HepG2 (cell line): ENCODE results near the gene ATP9A. TPM values are rescaled to one million over a fixed set of nuclear protein-coding genes. Genes with fewer than 3 reads are reported as not detected.

Experiments
- ATAC-seq: fragments of 200-7000 bp; cut with Tn5 transposase; 3 replicates; pipeline ENCODE4 v1.9.1; 2020; ENCODE audit warnings: mild to moderate bottlenecking, moderate library complexity
- BruUV-seq: library from RNA; stranded (reverse); fragments of 400-500 nt; replicated peaks from 2 replicates; lab custom pipeline; 2021; lab: Mats Ljungman, UMichigan
- CTCF ChIA-PET: fragments of 300-600 bp; formaldehyde crosslinking; extraction: SDS; loops from one replicate; lab custom pipeline; 2021; ENCODE audit warnings: low total read pairs, inconsistent platforms, low intra/inter-chr PET ratio; lab: Yijun Ruan, JAX
- POLR2A ChIA-PET: fragments of 350-600 bp; sonication (Branson Sonifier 250); formaldehyde crosslinking; loops from one replicate; lab custom pipeline; 2020; ENCODE audit warnings: antibody characterized with exemption, inconsistent platforms; lab: Yijun Ruan, JAX
- DNase-seq: peaks from one replicate; pipeline ENCODE4 v3.0.0-alpha.2; 2015; ENCODE audit warnings: low spot score
- FAIRE-seq: peaks from 3 replicates; lab custom pipeline; 2011; peaks lifted over from hg19 to GRCh38; lab: Jason Lieb, UNC
- H2AFZ ChIP-seq: one replicate; pipeline ENCODE4 v1.6.1; 2011; ENCODE audit warnings: low read length, inconsistent platforms
- H3K27ac ChIP-seq: fragments of 300-600 bp; 3 replicates; pipeline ENCODE4 v1.8.0; 2011; ENCODE audit warnings: mixed run types, mild to moderate bottlenecking, mixed read lengths, low read length, inconsistent platforms; ENCODE audit not compliant: insufficient read depth; ENCODE audit errors: extremely low read length
- H3K27me3 ChIP-seq, 2 experiments: fragments of 200-600 bp in 1 of 2; 2 replicates in 1 of 2; 3 replicates in 1 of 2; pipeline versions ENCODE4 v1.6.0 to v1.8.0; 2011; ENCODE audit warnings: low read length in 2 of 2, mild to moderate bottlenecking in 2 of 2, moderate library complexity in 2 of 2, inconsistent platforms in 1 of 2; ENCODE audit not compliant: insufficient read depth in 2 of 2, control insufficient read depth in 1 of 2
- H3K36me3 ChIP-seq, 2 experiments: fragments of 200-600 bp in 1 of 2; replicated peaks in 1 of 2; 2 replicates in 1 of 2; 3 replicates in 1 of 2; pipeline versions ENCODE4 v1.5.1 to v1.8.0; 2011; ENCODE audit warnings: low read length in 2 of 2, inconsistent platforms in 1 of 2; ENCODE audit not compliant: insufficient read depth in 2 of 2, control insufficient read depth in 1 of 2
- H3K4me1 ChIP-seq: 2 replicates; pipeline ENCODE4 v1.5.1; 2012; ENCODE audit warnings: low read length, inconsistent platforms; ENCODE audit not compliant: insufficient read depth
- H3K4me2 ChIP-seq: 2 replicates; pipeline ENCODE4 v1.6.0; 2011; ENCODE audit warnings: low read depth, low read length, inconsistent platforms
- H3K4me3 ChIP-seq, 3 experiments: fragments of 200-600 bp in 1 of 3; sonication (generic), shearing (Covaris generic) in 1 of 3; replicated peaks in 1 of 3; 2 replicates each; pipeline ENCODE4 v1.5.1; 2011 to 2016; ENCODE audit warnings: low read length in 3 of 3, inconsistent platforms in 2 of 3, low read depth in 2 of 3, mild to moderate bottlenecking in 2 of 3, control low read depth in 1 of 3, mixed read lengths in 1 of 3; ENCODE audit not compliant: insufficient read depth in 1 of 3
- H3K79me2 ChIP-seq: one replicate; pipeline ENCODE4 v1.6.1; 2011; ENCODE audit warnings: low read length, inconsistent platforms; ENCODE audit not compliant: insufficient read depth
- H3K9ac ChIP-seq: 2 replicates; pipeline ENCODE4 v1.6.0; 2011; ENCODE audit warnings: mild to moderate bottlenecking, low read depth, low read length, inconsistent platforms; ENCODE audit not compliant: insufficient read depth
- H3K9me3 ChIP-seq: 2 replicates; pipeline ENCODE4 v1.5.1; 2012; ENCODE audit warnings: mild to moderate bottlenecking, low read length
- H4K20me1 ChIP-seq: 2 replicates; pipeline ENCODE4 v1.6.0; 2011; ENCODE audit warnings: inconsistent platforms, mild to moderate bottlenecking, low read length, moderate library complexity; ENCODE audit not compliant: insufficient read depth
- EZH2 ChIP-seq: conservative IDR thresholded peaks from 2 replicates; pipeline ENCODE4 v1.6.1; 2012; ENCODE audit warnings: mild to moderate bottlenecking, low read depth, low read length, moderate library complexity
- RAD21 ChIP-seq: fragments of 450-650 bp; formaldehyde crosslinking; IDR thresholded peaks from 2 replicates; pipeline ENCODE4 v1.5.0; 2020; ENCODE audit warnings: mild to moderate bottlenecking
- TFDP1 ChIP-seq: IDR thresholded peaks from 2 replicates; pipeline ENCODE4 v1.6.1; 2016; ENCODE audit warnings: missing compliant biosample characterization, missing genetic modification reagents, borderline replicate concordance
- USF2 ChIP-seq, 2 experiments: sonication (generic) in 1 of 2; formaldehyde crosslinking in 1 of 2; IDR thresholded peaks; 2 replicates each; pipeline versions ENCODE4 v1.5.1 to v1.6.1; 2011 to 2020; ENCODE audit warnings: borderline replicate concordance in 1 of 2, low read depth in 1 of 2, low read length in 1 of 2, mild to moderate bottlenecking in 1 of 2, missing genetic modification reagents in 1 of 2, moderate library complexity in 1 of 2
- ZBTB2 ChIP-seq: sonication (generic); formaldehyde crosslinking; IDR thresholded peaks from 2 replicates; pipeline ENCODE4 v1.8.0; 2022; ENCODE audit warnings: low read depth, missing genetic modification reagents
- ZMYM4 ChIP-seq: sonication (generic); formaldehyde crosslinking; IDR thresholded peaks from 2 replicates; pipeline ENCODE4 v1.8.1; 2023; ENCODE audit warnings: mild to moderate bottlenecking, missing genetic modification reagents
- ZNF383 ChIP-seq: sonication (generic); formaldehyde crosslinking; IDR thresholded peaks from 2 replicates; pipeline ENCODE4 v1.4.0; 2020; ENCODE audit warnings: missing genetic modification reagents, mild to moderate bottlenecking, borderline replicate concordance
- ZNF512 ChIP-seq: sonication (generic); formaldehyde crosslinking; IDR thresholded peaks from 2 replicates; pipeline ENCODE4 v1.4.0; 2020; ENCODE audit warnings: mild to moderate bottlenecking, missing genetic modification reagents
- WGBS: methylation state at CpG from one replicate; pipeline ENCODE4 v1.1.6; 2017; ENCODE audit warnings: low lambda C conversion rate; 5-methylcytosine and 5-hydroxymethylcytosine counted together
- in situ Hi-C: cut with HindIII; loops from 2 replicates; pipeline ENCODE4 v1.10.0; 2017; ENCODE audit warnings: low pct_unique_long_range_greater_than_20kb; ENCODE audit not compliant: extremely low pct_ligation_motif_present
- intact Hi-C: fragments of 100-400 bp; cut with micrococcal nuclease; formaldehyde crosslinking; loops from one replicate; pipeline ENCODE4 v1.10.0; 2022; ENCODE audit not compliant: unreplicated experiment
- polyA plus RNA-seq, 8 experiments: library from polyadenylated mRNA; depleted of rRNA in 3 of 8; stranded (reverse) in 7 of 8; unstranded in 1 of 8; fragments of >200 nt; fragmentation: Illumina TruSeq in 4 of 8; extraction: Trizol in 4 of 8; gene quantifications; 2 replicates each; pipeline versions ENCODE4 v1.2.1 to v1.2.3, GENCODE V29; 2011 to 2016; ENCODE audit warnings: low read depth in 4 of 8, missing spikeins in 1 of 8, mixed read lengths in 1 of 8; ENCODE audit not compliant: insufficient read depth in 1 of 8
- total RNA-seq, 5 experiments: library from RNA; depleted of rRNA; stranded (reverse); fragments of >200 nt; fragmentation: Illumina TruSeq; extraction: Trizol; gene quantifications; 2 replicates each; pipeline ENCODE4 v1.2.3, GENCODE V29; 2016; ENCODE audit warnings: low read depth in 1 of 5

Gene ATP9A
- total and polyA plus RNA-seq, 2 of the 13 experiments (the other 11 are each of a cell fraction or from before 2014, with no cell fraction given), result 11.8 to 18.5 TPM

- Histone ChIP-seq H3K4me3 (no peak overlapping the region), H3K36me3 (no peaks in the 10 kb centered on the region), H3K9ac (no peak overlapping the region)
- no peak for DNase-seq
- CTCF ChIA-PET, result no interaction called here
- BruUV-seq, result no TSS peak
- intact Hi-C loops, result no loop called here
- TF ChIP-seq EZH2 (peak; percentile 64; the same call in 1 of the 2 replicates), ZBTB2 (CRISPR knock-in tag) (no peak), ZMYM4 (CRISPR knock-in tag) (no peak), ZNF512 (CRISPR knock-in tag) (0 out of 2 replicates have a peak, but pooled peaks have one; percentile 13), ZNF383 (CRISPR knock-in tag) (no peak), USF2 (IDR thresholded peaks at IDR 0.05; ENCODE audit: low read depth, low read length) (0 out of 2 replicates have a peak, but pooled peaks have one; percentile 7), USF2 (CRISPR knock-in tag; IDR thresholded peaks at IDR 0.05; ENCODE audit: borderline replicate concordance) (no peak), TFDP1 (no peak), RAD21 (CRISPR knock-in tag) (no peak)
- TF ChIP-seq, all 625 proteins: peak for 3
- in situ Hi-C loops, result no loop called here
- Histone ChIP-seq H3K4me2 (no peak overlapping the region), H3K9me3 (no peaks in the 10 kb centered on the region), H3K79me2 (no peaks in the 10 kb centered on the region), H3K4me1 (peaks cover 46% of the 10 kb centered on the region), H2AFZ (no peak overlapping the region), H4K20me1 (peaks cover 11% of the 10 kb centered on the region; the same call in 1 of the 2 replicates), H3K27me3 (peaks cover 15 to 65% of the 10 kb centered on the region in 2 experiments), H3K27ac (no peak overlapping the region)
- ATAC-seq, result no peak
- 8% methylated on average over 16 of the region's 16 CpGs for whole genome bisulfite sequencing
- POLR2A ChIA-PET, result no interaction called here
- FAIRE-seq, result no peak
Observed at GRCh38 chr20:51560550-51561307, 207.5 kb downstream of the ATP9A start.
